Activated CD8-positive, alpha-beta memory T cell treated with anti-CD3 and anti-CD28 coated beads, Interleukin-2, amount 50 U/mL, for 1 hour (primary cell): ENCODE results near the gene VPS45.
"Not testable (repeated sequence)": the region's sequence is repeated elsewhere in the genome, so short reads cannot be mapped to it uniquely, and the experiment has no call there.

Source experiments
- DNase-seq: peaks from one replicate; pipeline ENCODE4 v3.0.0-alpha.2; 2020; ENCODE audit errors: extremely low read depth

Gene VPS45

DNA sequence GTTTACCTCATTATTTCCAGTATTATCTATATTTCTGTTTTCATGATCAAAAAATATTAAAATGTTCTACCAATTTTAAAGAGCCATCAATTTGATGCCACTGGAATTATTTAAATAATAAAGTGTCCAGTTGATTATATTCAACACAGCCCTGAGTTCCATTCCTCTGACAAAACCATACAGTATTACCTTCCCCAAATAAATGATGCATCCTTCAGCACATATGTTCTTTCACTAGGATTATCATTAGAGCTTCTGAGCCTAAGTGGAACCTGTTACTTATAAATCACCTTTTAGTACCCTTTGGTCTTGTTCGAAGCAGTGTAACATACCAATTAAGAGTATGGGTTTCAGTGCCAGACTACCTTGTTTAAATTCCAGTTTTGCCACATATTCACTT, 64.8 kb downstream of the VPS45 start:
- DNase-seq = no peak

DNA sequence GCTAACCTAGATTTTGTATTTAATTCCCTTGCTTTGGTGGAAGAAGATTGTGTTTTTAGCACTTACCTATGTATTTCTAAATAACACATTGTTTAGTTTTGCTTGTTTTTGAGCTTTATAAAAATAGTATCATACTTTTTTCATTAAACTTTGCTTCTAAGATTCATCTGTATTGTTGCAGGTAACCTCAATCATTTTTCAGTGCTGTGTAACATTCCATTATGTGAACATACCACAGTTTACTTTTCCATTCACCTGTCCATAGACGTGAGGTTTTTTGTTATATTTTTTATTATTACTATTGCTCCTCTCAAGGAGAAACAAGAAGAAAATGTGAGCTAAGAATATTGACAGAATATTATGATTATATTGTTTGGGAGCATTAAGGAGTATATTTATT, 67.0 kb downstream of the VPS45 start:
- no peak for DNase-seq

DNA sequence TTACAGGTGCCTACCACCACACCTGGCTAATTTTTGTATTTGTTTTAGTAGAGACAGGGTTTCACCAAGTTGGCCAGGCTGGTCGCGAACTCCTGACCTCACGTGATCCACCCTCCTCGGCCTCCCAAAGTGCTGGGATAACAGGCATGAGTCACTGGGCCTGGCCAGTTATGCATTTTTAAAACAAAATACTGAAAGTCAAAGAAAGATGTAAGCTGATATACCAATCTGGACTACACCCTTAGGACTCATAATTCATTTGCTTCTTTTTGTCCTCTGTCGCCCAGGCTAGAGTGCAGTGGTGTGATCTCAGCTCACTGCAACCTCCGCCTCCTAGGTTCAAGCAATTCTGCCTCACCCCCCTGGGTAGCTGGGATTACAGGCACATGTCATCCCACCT, 67.8 kb downstream of the VPS45 start:
- not testable (repeated sequence) for DNase-seq

DNA sequence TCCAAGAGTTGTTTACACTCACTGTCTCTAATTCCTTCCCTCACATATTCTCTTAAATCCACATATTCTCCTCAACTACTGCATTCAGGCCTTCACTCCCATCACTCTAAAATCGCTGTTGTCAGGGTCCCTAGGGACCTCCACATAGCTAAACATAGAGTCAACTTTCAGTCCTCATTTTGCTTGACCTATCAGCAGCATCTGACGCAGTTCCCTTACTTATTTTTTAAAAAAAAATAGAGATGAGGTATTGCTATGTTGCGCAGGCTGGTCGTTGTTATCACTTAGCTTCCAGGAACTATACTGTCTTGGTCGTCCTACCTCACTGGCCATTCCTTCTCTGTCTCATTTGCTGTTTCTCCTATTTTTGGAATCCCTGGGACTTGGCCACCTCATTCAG, 70.5 kb downstream of the VPS45 start:
- DNase-seq = no peak

DNA sequence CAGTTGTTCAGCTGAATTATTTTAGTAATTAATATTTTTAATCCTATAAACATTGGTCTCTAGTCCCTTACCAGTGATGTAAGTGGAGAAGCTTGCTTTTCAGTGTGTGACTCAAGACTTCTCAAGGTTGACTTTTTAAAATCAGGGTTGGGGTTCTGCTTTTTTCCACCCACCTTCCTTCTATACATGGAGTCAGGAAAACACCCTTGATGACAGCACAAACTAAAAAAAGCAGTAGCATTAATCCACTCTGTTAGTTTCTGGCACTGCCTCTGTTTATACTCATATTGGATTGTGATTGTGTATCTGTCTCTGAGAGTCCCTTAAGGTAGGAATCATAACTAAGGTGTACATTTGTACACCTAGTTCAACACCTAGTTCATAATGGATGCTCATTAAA, 73.9 kb downstream of the VPS45 start:
- no peak for DNase-seq

DNA sequence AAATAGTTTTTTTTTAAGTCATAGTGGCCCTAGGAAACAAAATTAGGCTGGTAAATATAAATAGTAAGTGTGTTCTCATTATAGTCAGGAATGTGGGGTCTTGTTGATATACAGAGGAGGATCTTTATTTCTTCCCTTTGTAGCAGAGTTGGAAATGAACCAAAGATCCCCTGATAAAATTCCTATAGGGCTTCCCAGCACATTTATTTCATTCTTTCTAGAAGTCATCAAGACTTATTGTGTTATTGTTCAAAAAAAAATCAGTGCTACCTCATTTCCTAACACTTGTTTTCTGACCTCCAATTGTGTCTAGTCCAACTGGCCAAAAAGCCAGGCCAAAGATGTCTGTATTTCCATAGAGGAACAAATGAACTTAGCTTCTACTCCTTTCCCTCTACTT, 74.5 kb downstream of the VPS45 start:
- no peak for DNase-seq

DNA sequence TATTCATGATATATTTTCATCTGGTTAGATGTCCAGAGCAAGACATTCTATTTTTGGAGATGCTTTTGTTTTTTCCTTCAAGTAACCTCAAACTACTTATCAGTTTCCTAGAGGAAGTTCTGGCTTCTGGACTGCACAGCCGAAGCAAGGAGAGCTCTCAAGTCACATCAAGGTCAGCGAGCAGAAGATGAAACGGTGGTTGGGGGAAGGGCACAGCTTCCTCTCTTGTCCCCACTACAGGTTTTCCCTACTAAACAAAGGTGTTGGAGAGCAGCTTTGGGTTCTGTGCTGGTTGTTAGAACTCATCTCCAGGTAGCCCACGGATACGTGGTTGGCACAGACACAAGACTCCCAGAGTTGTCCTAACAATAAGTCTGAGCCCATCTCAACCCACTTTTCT, 77.0 kb downstream of the VPS45 start:
- no peak for DNase-seq

DNA sequence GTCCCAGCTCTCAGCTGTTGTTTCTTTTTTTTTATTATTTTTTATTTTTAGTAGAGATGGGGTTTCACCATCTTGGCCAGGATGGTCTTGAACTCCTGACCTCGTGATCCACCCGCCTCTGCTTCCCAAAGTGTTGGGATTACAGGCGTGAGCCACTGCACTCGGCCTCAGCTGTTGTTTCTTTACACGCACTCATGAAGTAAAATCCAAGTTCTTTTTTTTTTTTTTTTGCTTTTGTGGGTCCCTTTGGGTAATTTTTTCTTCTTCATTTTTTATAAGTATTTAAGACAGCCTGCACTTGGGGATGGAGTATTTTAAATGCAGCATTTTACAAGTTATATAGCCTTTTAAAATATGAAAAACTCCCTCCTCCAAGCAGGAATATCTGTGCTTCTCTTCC, 78.4 kb downstream of the VPS45 start:
- DNase-seq = not testable (repeated sequence)

DNA sequence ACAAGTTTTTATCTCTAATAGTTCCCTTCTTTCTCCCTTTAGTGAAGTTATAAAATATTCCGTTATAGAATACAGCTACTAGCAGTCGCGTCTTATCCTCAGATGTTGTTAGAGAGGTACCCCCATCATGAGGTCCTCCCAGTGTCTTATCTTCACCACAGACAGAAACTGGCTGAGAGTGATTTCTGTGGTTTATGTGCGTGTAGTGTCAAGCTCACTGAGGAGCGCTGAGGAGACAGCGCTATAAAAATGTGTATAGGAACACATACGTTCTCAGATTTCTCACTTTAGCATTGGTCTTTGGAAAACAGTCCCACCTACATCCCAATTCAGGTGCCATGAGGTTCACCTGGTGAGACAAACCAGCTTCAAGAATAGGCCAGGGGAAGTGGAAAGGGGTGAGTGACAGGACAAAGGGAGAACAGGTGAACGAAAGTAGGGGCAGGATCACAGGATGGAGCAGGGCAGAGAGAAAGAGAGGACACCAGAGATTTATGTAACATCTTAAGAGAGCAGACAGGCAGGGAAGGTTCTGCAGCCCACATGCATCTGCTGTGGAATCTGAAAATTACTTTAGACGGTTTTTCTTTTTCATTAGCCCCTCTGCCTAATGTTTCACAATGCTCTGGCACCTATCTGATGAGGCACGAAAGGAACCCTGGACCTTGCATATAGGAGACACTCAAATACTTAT, 79.4 kb downstream of the VPS45 start:
- DNase-seq = no peak

DNA sequence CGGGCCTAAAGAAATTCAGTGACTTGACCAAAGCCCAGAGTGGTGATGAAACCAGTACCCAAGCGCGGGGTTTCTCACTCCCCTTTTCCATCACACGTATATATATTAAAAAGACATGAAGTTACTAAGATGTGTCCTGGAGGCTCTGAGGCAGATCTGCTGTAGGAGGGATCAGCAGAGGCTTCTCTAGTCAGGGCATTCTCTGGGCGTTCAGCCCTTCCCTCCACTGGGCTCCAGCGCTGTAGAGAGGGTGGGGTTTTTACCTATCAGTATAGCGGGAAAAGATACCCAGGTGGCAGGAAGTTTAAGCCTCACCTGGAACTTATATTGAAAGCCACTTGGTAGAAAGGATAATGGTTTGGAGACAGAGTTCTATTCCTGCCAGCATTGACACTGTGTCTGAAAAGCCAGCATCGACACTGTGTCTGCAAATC, 81.3 kb downstream of the VPS45 start:
- DNase-seq = no peak

DNA sequence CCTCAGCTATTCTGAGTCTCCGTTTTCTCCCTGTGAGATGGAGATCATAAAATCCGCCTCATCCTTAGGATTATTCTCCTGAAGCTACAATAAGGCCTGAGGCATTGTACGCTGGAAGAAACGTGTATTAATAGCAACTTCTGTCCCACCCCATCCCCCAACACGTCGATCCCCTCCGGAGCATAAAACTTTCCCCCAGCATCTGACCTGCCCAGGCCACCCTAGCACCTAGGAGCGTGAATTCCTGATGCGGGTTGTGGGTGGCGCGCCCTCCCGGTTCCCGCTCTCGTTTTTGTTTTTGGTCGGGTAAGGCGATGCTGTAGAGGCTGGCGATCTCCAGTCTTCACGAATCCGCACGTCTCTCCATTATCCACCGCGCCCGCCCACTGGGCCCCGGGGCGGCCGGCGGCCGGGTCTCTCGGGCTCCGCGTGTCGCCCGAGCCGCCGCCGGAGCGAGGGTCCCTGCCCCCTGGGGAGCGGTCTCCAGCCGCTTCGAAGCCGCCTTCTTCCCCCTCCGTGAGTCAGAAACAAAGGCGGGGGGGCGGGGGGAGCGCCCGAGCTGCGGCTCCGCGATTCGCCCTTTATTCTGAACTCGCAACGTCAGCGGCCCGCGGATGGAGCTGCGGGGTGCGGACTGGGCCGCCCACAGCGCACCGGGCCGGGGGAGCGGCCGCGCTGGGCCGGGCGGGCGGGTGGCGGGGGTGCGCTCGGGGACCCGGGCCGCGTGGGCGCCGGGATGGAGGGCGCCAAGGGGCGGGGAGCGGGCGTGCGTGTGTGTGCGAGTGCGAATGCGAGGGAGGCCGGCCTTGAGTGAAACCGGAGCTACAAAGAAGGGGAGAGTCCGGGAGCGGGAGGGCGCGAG, 81.9 kb downstream of the VPS45 start, which contains the start of gene PLEKHO1:
Gene PLEKHO1 (plus strand): TSS at position 646 of the 862 bp plus-strand sequence. CDS start 342 bp downstream, outside the sequence.
- DNase-seq = peak; percentile 65

DNA sequence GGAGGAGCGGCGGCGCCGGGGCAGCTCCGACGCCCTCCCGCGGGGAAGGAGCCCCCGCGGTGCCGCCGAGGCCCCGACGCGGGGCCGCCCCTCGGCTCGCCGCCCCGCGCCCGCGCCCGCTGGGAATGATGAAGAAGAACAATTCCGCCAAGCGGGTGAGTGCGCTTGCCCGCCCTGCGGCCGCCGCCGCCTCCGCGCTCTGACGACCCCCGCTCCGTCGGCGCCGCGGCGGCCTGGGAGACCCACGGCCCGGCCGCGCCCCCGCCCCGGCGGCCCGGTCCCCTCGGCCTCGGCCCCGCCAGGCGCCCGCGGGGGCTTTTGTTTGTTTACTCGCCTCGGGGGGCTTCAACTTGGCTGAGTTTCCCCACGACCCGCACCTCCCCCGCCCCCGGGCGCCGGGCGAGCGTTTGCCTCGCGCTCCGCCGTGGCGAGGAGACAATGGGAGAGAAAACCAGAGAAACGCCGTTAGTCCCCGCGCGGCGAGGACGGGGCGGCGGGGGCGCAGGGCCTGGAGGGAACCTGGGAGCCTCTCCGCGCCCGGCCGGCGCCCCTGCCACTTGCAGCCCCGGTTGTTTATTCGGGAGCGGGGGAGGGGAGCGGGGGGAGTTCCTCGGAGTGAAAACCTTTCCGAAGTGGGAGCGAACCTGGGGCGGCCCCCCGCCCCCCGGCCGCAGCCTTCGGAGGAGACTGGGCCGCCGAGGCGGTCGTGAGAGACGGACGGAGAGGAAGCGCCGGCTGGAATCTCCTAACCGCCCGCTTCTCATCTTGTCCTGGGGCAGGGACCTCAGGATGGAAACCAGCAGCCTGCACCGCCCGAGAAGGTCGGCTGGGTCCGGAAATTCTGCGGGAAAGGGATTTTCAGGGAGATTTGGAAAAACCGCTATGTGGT, 82.8 kb downstream of the VPS45 start:
- DNase-seq = no peak

DNA sequence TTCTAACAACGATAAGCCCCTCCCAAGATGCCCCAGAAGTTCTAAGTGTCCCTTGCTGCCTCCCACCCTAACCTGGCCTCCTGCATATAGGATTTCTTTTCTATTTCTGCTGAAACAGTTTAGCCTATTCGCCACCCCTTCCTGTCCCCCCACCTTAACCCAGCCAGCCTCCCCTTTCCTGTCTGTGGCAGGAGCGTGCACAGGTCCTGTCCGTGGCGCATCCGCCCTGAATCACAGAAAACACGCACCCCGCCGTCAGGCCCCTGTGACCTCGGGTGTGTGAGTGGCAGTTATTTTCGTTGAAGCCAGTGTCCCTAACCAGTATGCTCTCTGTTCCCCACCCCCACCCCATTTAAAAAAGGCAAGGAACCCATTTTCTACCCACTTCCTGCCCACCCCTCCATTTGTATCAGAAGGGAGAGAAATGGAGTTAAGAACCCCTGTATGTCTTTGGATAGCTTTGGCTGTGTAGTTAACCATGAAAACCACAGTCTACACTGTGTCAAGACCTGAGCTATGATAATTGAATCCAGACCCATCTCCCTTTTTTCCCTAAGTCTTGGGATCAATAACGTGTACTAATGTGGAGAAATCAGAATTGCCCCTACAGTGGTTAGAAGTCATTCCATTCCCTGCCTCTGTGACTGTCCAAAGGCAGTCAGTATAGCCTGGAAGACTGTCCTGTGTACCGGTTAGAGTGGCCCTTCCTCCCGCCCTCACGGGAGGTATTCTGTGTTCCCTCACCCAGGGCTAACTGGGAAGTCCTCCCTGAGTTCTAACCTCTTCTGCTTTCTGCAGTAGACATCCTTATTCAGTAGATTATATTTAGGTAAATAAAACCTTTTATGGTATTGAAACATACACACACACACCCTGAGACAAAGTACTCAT, 84.0 kb downstream of the VPS45 start:
- DNase-seq = no peak

DNA sequence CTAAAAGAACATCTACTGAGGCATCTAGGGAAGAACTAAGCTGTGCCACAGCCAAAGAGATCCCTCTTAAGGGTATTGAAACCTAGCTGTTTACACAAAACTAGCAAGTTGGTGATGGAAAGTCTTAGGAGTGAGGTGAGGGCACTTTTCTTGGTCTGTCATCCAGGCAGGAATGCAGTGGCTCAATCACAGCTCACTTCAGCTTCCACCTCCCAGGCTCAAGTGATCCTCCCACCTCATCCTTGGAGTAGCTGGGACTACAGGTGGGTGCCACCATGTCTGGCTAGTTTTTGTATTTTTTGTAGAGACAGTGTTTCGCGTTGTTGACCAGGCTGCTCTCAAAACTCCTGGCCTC, 84.6 kb downstream of the VPS45 start:
- DNase-seq = no peak

DNA sequence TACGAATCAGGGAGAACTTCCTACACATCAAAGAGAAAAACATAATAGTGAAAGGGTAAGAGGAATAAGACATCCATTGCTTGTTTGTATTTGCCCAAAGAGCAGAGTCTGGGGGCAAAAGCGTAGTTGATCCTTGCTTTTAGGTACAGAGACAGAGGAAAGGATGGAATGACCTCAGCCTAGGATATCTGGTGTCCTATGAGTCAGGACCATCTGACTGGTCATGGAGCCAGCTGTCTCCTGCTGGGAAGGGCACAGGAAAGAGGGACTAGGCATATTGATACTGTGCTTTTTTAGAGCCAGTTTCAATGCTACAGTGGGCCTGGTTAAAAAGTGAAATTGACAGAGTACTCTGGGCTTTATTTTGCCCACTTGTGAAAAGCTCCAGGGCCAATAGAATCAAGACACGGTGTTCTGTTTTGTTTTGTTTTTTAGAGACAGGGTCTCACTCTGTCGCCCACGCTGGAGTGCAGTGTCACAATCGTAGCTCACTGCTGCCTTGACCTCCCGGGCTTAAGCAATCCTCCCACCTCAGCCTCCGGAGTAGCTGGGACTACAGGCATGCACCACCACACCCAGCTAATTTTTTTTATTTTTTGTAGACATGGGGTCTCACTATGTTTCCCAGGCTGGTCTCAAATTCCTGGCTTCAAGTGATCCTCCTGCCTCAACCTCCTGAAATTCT, 85.3 kb downstream of the VPS45 start:
- DNase-seq = no peak

DNA sequence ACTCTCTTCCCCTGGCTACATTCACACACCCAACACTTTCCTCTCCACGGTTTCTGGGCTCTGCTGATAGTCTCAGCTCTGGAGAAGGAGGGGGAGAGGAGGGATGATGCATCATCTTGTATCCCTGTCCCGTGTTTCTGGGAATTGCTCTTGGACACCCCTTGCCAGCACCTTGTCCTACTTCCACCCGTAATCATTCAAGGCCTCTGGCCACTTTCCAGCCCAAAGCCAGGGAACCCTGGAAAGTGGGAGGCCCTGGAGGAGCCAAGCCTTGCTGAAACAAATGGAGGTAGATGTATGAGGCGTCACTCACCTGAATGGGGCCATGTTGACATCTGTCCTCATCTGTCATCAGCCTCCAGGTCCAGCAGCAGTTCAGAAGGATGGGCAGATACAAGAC, 86.6 kb downstream of the VPS45 start:
- no peak for DNase-seq

DNA sequence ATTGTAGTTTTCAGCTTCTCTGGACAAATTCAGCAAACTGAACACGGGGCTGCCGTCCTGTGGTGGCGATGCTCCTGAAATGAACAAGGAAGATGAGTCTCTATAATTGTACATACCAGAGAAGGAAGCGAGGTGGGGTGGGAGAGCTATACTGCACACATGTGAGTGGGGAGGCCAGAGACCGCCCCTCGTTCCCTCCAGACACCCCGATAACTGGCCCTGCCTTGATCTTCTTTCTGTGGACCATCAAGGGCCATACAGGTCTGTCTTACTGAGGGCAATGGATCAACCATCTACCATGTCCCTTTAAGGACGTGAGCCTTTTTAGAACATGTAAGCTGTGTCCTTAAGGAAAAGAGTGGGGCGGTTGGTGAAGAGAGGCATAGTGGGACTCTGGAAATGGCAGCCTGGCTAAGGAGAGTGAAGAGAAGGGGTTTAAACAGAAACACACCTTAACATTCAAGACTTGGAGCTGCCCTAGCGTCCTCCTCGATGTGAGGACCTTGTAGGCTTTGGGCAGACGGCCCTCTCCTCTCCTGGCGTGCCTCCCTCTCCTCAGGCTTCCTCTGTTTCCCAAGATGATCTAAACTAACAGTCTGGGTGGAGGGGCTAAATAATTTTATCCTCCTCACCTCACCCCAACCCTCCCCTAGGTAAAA, 88.0 kb downstream of the VPS45 start:
- DNase-seq = no peak

DNA sequence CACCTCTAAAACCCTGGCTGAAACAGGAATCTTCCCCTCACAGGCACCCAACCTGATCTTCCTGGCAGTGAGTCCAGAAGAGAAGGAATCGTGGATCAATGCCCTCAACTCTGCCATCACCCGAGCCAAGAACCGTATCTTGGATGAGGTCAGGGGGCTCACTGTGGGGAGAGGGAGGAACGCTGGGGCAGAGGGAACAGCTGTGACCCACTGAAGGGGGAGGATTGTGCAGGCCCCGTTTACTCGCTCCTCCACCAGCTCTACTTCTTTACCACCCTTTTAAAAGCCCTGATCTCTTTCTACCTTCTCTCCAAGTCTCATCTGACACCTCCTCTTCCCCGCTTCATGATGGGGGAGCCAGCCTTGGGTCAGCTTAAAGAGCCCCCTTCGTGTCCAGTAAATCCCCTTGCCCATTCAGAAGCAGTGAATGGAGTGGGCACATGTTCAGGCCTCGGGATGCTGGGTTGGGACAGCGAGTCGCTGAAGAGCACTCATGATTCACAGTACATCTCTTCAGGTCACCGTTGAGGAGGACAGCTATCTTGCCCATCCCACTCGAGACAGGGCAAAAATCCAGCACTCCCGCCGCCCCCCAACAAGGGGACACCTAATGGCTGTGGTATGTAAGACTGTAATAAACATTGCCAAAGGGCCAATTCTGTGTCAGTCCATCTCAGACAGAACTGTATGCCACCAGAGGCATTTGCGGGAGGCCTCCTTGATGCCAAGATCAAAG, 89.5 kb downstream of the VPS45 start:
- DNase-seq = no peak

DNA sequence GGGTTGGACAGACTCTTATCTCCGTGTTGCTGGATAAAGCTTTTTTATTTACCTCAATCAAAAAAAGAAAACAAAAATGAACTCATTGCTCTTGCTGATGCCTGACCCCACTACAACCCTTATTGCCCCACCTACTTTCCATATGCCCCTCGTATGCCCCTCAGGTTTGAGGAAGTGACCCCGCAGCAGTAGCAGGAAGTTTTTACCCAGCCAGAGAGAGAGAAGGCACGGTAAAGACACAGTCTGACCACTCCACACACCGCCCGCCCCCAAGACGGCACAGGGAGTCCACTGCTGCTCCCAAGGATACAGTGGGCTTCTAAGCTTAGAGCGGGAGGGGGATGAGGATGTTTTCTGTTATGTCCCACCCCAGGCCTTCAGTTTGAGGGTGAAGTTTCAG, 92.0 kb downstream of the VPS45 start:
- no peak for DNase-seq
